BJ (cell line): ENCODE data around the gene GALNTL6. TPM values are rescaled to one million over a fixed set of nuclear protein-coding genes. Genes with fewer than 3 reads are reported as not detected.

Experiments
- CTCF ChIA-PET: fragments of 350-600 bp; formaldehyde crosslinking; extraction: SDS; loops from one replicate; lab custom pipeline; 2021; ENCODE audit warnings: antibody characterized with exemption, inconsistent platforms; lab: Yijun Ruan, JAX
- POLR2A ChIA-PET: fragments of 300-600 bp; sonication (Branson Sonifier 250); formaldehyde crosslinking; extraction: SDS; loops from one replicate; lab custom pipeline; 2021; ENCODE audit warnings: antibody characterized with exemption; lab: Charles Lee
- DNase-seq: peaks from one replicate; pipeline ENCODE4 v3.0.0-alpha.2; 2011; ENCODE audit warnings: low read depth
- H3K27me3 ChIP-seq: 2 replicates; pipeline ENCODE4 v1.6.0; 2011; ENCODE audit warnings: low read length; ENCODE audit not compliant: control insufficient read depth, insufficient read depth
- H3K36me3 ChIP-seq: 2 replicates; pipeline ENCODE4 v1.5.1; 2011; ENCODE audit warnings: low read length; ENCODE audit not compliant: control insufficient read depth, insufficient read depth
- H3K4me3 ChIP-seq: 2 replicates; pipeline ENCODE4 v1.5.1; 2011; ENCODE audit warnings: low read depth, mild to moderate bottlenecking, control low read depth, low read length
- polyA plus RNA-seq: library from polyadenylated mRNA; depleted of rRNA; stranded (reverse); fragments of >200 nt; gene quantifications from 2 replicates; pipeline ENCODE4 v1.2.3, GENCODE V29; 2011
- TF ChIP-seq, protein P1 (sequence below): IDR thresholded peaks from 2 replicates; pipeline ENCODE4 v1.5.1; 2011; ENCODE audit warnings: low read depth, mild to moderate bottlenecking, control low read depth, inconsistent platforms, low read length, moderate library complexity; ENCODE audit not compliant: insufficient read depth

Gene GALNTL6
- polyA plus RNA-seq, 1 experiment = 0.02 TPM

DNA sequence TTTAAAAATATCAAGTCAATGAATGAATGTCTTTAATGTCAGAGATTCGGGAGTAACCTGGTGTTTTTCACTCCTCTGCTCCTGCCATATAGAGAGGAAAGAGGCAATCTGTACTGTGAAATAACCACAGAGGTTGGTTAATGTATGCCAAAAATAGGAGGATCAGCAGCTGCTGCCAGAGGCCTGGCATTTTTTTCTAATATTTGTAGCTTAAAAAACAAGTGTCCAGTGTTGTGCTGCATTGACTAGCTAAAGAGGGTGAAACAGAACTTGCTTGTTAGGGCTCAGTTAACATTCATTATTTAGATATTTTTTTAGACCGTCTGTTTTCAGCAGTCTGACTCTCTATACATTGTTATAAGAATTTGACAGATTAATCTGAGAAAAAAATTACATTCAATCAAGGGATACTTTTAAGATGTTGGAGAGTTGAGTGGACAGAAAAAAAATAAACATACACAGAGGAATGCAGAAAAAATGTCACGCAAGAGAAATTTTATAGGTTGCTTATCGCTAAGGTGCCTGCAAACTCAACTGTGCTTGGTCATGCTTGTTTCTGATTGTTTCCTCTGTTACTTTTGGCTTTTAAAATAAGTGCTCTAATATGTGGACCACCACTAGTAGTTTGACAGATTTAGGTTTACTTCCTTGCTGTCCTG is 963.1 kb downstream of the GALNTL6 start:
- Histone ChIP-seq H3K27me3 (no peaks in the 10 kb centered on the region), H3K36me3 (no peaks in the 10 kb centered on the region), H3K4me3 (no peak overlapping the region)
- POLR2A ChIA-PET = no interaction called here
- CTCF ChIA-PET = no interaction called here
- TF ChIP-seq, protein P1, sequence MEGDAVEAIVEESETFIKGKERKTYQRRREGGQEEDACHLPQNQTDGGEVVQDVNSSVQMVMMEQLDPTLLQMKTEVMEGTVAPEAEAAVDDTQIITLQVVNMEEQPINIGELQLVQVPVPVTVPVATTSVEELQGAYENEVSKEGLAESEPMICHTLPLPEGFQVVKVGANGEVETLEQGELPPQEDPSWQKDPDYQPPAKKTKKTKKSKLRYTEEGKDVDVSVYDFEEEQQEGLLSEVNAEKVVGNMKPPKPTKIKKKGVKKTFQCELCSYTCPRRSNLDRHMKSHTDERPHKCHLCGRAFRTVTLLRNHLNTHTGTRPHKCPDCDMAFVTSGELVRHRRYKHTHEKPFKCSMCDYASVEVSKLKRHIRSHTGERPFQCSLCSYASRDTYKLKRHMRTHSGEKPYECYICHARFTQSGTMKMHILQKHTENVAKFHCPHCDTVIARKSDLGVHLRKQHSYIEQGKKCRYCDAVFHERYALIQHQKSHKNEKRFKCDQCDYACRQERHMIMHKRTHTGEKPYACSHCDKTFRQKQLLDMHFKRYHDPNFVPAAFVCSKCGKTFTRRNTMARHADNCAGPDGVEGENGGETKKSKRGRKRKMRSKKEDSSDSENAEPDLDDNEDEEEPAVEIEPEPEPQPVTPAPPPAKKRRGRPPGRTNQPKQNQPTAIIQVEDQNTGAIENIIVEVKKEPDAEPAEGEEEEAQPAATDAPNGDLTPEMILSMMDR = no peak
- DNase-seq = no peak

DNA sequence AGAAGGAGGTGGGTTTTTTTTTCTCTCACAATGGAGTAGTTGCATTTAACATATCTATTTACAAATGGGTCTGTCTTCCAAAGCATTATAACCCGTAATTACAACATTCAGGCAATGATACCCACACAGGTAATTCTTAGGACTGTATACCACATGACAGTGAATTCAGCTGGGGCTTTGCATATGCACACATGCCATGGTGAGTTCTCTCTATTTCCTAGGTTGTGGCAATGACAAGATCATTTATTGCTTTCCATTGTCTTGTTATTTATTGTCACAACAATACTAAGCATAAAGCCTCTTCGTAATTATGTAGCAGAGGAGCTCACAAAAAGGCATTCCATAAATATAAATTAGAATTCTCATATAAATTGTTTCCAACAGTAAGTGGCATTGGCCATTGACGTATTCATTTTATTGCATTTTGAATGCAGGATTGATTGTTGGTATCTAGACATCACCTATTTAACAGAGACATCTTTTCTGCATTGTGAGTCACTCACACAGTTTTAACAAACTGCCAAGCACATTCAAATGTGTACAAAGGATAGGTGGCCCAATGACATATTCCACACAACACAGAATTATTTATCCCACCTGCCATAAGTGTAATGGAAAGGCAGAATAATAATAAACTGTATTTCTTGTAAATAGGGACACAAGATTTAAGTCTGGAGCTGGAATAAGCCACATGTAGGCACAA is 964.7 kb downstream of the GALNTL6 start:
- H3K4me3 ChIP-seq = no peak overlapping the region
- TF ChIP-seq, protein P1 = no peak
- H3K36me3 ChIP-seq = no peaks in the 10 kb centered on the region
- ChIA-PET POLR2A (no interaction called here), CTCF (no interaction called here)
- DNase-seq = no peak
- no peaks in the 10 kb centered on the region for H3K27me3 ChIP-seq

- TF ChIP-seq, protein P1 = no peak
- H3K27me3 ChIP-seq = no peaks in the 10 kb centered on the region
- no peak overlapping the region for H3K4me3 ChIP-seq
- no peaks in the 10 kb centered on the region for H3K36me3 ChIP-seq
- CTCF ChIA-PET = no interaction called here
- POLR2A ChIA-PET = no interaction called here
- DNase-seq = no peak
Observed at GRCh38 chr4:172778583-172778982, 965.4 kb downstream of the GALNTL6 start.

DNA sequence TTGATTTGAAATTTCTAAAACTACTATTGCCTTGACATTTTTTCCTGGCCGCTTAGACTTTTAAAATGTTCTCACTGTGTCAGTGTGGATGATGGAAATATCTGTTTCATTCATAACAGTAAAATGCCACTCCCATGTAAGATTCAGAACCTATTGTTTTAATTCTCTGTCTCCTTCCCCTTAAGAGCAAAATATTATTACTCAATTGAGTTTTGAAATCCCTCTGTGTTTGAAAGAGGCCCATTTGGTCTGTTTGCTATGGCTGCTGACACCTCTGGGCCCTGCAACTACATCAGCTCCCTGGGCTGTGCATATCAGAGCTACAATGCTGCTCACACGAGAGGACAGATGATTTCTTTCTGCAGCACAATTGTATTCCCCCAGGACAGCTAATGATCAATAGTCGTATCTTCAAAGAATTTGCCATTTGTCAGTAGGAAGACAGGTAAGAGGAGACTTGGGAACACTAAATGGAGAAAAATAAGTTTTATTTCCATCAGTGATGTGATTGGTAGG is 967.4 kb downstream of the GALNTL6 start:
- CTCF ChIA-PET = interaction anchor here (0.7 kb wide), 1 partner anchor 10 kb away, joined by 3 read pairs; no protein-coding TSS in a partner anchor
- no peak for DNase-seq
- Histone ChIP-seq H3K27me3 (no peaks in the 10 kb centered on the region), H3K36me3 (no peaks in the 10 kb centered on the region), H3K4me3 (no peak overlapping the region)
- POLR2A ChIA-PET = no interaction called here
- TF ChIP-seq, protein P1 = no peak

DNA sequence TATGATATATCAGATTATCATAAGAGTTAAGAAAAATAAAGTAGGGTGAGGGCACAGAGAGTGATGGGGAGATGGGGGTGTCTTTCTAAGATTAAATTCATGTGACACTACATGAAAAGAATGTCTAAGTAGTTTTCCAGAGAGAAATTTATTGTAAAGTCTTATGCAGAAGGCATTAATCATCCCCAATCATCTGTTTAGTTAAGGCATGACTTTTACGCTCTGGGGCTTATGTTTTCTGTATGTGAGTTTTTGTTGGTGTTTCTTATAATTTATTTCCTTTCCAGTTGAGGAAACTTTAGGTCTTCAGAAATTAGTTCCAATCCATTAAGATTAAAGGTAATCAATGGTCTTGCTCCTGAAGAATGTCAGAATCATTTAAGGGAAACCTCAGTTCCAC is 972.4 kb downstream of the GALNTL6 start:
- TF ChIP-seq, protein P1 = no peak
- no peak overlapping the region for H3K4me3 ChIP-seq
- no peak for DNase-seq
- POLR2A ChIA-PET = no interaction called here
- no peaks in the 10 kb centered on the region for H3K27me3 ChIP-seq
- CTCF ChIA-PET = no interaction called here
- no peaks in the 10 kb centered on the region for H3K36me3 ChIP-seq
